Measurements from ENCODE around the gene KIF26A. TPM values are rescaled to one million over a fixed set of nuclear protein-coding genes. Genes with fewer than 3 reads are reported as not detected.

The KIF26A gene
- total RNA-seq, 2 donors from 2014 or later = 5.6 to 14.1 TPM

DNA sequence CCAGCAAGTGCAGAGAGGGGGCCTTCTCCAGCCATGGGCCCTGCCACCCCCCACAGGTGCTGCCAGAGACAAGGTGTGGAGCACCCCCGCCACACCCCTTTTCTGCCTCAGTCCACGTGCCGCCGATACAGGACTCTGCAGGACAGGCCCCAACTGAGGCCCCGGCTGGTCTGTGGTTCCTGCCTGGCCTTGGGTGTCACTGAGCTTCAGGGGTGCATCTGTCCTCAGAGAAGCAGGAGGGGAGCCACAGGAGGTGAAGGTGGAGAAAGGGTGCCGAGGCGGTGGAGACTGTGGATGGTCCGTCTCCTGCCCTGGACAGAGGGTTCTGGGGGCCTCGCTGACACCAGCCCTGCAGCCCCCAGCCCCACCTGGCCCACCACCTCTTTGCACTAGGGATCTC is 63.1 kb downstream of the KIF26A start:
- H3K4me1 ChIP-seq = no peaks in the 10 kb centered on the region
- H3K36me3 ChIP-seq = no peaks in the 10 kb centered on the region
- no peak overlapping the region for H3K4me3 ChIP-seq
- H3K9me3 ChIP-seq = no peaks in the 10 kb centered on the region
- H3K27me3 ChIP-seq = no peaks in the 10 kb centered on the region
- no peak for TF ChIP-seq CTCF (IDR thresholded peaks at IDR 0.05)
- no peak overlapping the region for H3K27ac ChIP-seq
- no peak for DNase-seq (ENCODE audit: low spot score)

DNA sequence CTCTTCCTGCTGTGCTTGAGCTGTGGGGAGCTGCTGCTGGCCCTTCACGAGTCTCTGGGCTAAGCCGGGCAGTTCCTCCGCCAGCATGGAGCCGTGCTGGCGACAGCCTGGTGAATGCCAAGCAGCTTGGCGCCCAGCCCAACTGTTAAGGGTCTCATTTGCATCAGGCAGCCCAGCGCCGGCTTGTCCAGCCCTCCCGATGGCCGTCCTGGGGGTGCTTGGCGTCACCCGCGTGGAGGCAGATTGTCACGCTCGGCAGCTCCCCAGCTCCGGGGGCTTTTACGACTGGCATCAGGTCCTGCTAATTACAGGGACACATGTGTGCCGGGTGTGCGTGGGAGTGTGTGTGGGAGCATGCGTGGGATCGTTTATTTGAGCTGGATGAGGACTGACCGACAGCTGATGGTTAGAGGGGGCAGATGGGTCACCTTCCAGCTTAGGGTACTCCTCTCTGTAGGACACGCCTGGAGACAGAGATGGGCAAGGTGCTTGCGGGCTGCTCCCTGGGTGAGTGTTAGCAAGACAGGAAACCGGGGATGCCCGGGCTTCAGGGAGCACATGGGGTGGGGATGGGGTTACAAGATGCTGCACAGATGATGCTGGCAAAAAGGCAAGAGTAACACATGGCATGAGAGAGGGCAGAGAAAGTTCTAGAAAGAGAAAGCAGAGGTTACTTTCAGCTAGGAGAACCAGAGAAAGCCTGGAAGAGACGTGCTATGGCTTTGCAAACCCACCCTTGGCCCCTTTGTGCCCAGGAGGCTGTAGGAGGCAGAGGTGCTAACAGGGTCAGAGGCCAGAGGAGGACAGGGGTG is 64.1 kb downstream of the KIF26A start:
- Histone ChIP-seq H3K4me3 (no peak overlapping the region), H3K27me3 (no peaks in the 10 kb centered on the region), H3K9me3 (no peaks in the 10 kb centered on the region), H3K4me1 (no peaks in the 10 kb centered on the region), H3K36me3 (no peaks in the 10 kb centered on the region), H3K27ac (no peak overlapping the region)
- no peak for DNase-seq (ENCODE audit: low spot score)
- no peak for TF ChIP-seq CTCF (IDR thresholded peaks at IDR 0.05)

DNA sequence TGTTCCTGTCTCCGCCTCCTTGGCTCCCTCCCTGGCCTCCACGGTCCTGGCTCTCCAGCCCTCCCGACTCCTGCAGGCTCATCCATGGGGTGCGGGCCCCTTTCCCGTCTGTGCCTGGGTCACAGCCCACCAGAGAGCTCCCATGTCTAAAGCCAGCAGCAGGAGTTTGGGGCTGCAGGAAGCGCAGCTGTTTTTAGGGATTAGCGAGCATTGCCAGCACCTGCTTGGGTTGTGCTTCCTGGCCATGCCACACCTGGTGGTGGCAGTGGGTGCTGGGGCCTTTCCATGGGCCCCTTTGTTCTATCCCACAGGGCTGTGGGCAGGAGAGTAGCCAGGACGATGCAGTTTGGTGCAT is 64.7 kb downstream of the KIF26A start:
- no peak for DNase-seq (ENCODE audit: low spot score)
- TF ChIP-seq CTCF (IDR thresholded peaks at IDR 0.05) = no peak
- Histone ChIP-seq H3K4me3 (no peak overlapping the region), H3K9me3 (no peaks in the 10 kb centered on the region), H3K4me1 (no peaks in the 10 kb centered on the region), H3K36me3 (no peaks in the 10 kb centered on the region), H3K27me3 (no peaks in the 10 kb centered on the region), H3K27ac (no peak overlapping the region)

DNA sequence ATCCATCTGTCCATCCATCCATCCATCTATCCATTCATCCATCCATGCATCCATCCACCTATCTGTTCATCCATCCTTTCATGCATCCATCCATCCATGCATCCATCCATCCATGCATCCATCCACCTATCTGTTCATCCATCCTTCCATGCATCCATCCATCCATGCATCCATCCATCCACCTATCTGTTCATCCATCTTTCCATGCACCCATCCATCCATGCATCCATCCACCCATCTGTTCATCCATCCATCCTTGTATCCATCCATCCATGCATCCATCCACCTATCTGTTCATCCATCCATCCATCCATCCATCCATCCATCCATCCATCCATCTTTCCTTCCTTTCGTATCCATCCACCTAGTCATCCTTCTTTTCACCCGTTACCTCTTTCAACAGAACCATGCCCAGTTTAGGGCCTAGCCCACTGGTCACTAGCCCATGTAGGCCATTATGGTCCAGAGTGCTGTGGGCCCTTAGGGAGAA is 66.3 kb downstream of the KIF26A start:
- DNase-seq (ENCODE audit: low spot score) = no peak
- no peak for TF ChIP-seq CTCF (IDR thresholded peaks at IDR 0.05)
- Histone ChIP-seq H3K9me3 (no peaks in the 10 kb centered on the region), H3K4me3 (no peak overlapping the region), H3K27me3 (no peaks in the 10 kb centered on the region), H3K4me1 (no peaks in the 10 kb centered on the region), H3K27ac (no peak overlapping the region), H3K36me3 (no peaks in the 10 kb centered on the region)

DNA sequence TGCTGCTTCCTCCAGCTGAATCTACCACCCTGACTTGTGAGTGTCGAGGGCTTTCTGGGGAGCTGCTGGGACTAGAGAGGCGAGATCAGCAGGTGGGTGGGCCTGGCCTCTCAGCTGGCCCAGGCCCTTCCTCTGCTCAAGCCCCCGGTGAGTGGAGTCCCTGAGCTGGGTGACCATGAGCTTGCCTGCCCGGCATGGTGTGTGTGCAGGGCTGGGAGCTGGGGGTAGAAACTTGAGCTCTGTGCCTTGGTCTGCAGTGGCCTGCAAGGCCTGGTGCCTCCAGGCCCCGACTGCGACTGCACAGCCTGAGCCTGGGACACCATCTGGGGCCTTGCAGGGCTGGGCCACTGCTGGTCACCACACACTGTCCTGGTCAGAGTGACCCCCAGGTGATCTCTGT is 67.4 kb downstream of the KIF26A start:
- no peaks in the 10 kb centered on the region for H3K36me3 ChIP-seq
- H3K27me3 ChIP-seq = no peaks in the 10 kb centered on the region
- no peaks in the 10 kb centered on the region for H3K4me1 ChIP-seq
- no peak for TF ChIP-seq CTCF (IDR thresholded peaks at IDR 0.05)
- H3K27ac ChIP-seq = no peak overlapping the region
- no peaks in the 10 kb centered on the region for H3K9me3 ChIP-seq
- no peak for DNase-seq (ENCODE audit: low spot score)
- H3K4me3 ChIP-seq = no peak overlapping the region

Data from right atrium auricular region (tissue), 2 donors.